Left lung (tissue), 10 donors: ENCODE results near the gene TMEM130. TPM values are rescaled to one million over a fixed set of nuclear protein-coding genes. Genes with fewer than 3 reads are reported as not detected.

ENCODE experiments used
- ATAC-seq: fragments of 200-7000 bp; cut with Tn5 transposase; one replicate; pipeline ENCODE4 v1.9.1; 2020; ENCODE audit warnings: moderate library complexity
- DNase-seq, 4 donors: peaks; one replicate each; pipeline ENCODE4 v3.0.0-alpha.2; 2013 to 2020
- H3K27ac ChIP-seq, 2 donors: fragments of 200-600 bp; sonication (generic) in 1 of 2; one replicate each; pipeline versions ENCODE4 v1.5.0 to v1.8.0; 2020 to 2021
- H3K27me3 ChIP-seq, 2 donors: fragments of 200-600 bp; sonication (generic) in 1 of 2; one replicate each; pipeline versions ENCODE4 v1.5.0 to v1.8.0; 2020 to 2021
- H3K36me3 ChIP-seq, 2 donors: fragments of 200-600 bp; sonication (generic) in 1 of 2; one replicate each; pipeline versions ENCODE4 v1.5.0 to v1.8.0; 2020 to 2021
- H3K4me1 ChIP-seq, 2 donors: fragments of 200-600 bp; one replicate each; pipeline ENCODE4 v1.8.0; 2021
- H3K4me3 ChIP-seq, 2 donors: fragments of 200-600 bp; sonication (generic) in 1 of 2; one replicate each; pipeline versions ENCODE4 v1.5.0 to v1.8.0; 2020 to 2021; ENCODE audit warnings: mild to moderate bottlenecking in 1 of 2
- H3K9me3 ChIP-seq, 2 donors: fragments of 200-600 bp; sonication (generic) in 1 of 2; one replicate each; pipeline versions ENCODE4 v1.5.0 to v1.8.0; 2020 to 2021
- CTCF ChIP-seq, 2 donors: fragments of 200-600 bp; sonication (generic) in 1 of 2; IDR thresholded peaks; one replicate each; pipeline versions ENCODE4 v1.5.0 to v1.8.0; 2021; ENCODE audit warnings: antibody characterized with exemption in 2 of 2
- intact Hi-C, 2 donors: fragments of 100-400 bp; cut with DNase I; formaldehyde crosslinking; loops; one replicate each; pipeline versions ENCODE4 v1.11.2 to v1.14.2; 2022
- polyA plus RNA-seq, 6 donors: library from polyadenylated mRNA; unstranded; fragments of 120-200 nt; gene quantifications; one replicate each; pipeline ENCODE4 v1.2.1, GENCODE V29; 2013; ENCODE audit not compliant: insufficient read length in 6 of 6
- total RNA-seq, 2 donors: library from RNA; stranded (reverse); fragmentation: NEBNext Ultra II Directional; extraction: Animal tissue kit (Norgen Biotek cat#: 25700); gene quantifications; one replicate each; pipeline ENCODE4 v1.2.1, GENCODE V29; 2021
- donor health status: DM: no; HTN: yes; CAD: no.
- donor health status: DM: no; HTN: no; CAD: no.

TMEM130 gene
- total and polyA plus RNA-seq, 8 donors = 0.17 to 1.5 (median 0.32) TPM

- H3K36me3 ChIP-seq = peaks cover 5 to 69% of the 10 kb centered on the region in 2 donors
- no peaks in the 10 kb centered on the region for H3K9me3 ChIP-seq
- H3K4me1 ChIP-seq = peaks cover 6 to 16% of the 10 kb centered on the region in 2 donors
- H3K27ac ChIP-seq = no peak overlapping the region
- H3K4me3 ChIP-seq = no peak overlapping the region
- no peak for TF ChIP-seq CTCF (IDR thresholded peaks at IDR 0.05)
- no peaks in the 10 kb centered on the region for H3K27me3 ChIP-seq
- DNase-seq (no peak), ATAC-seq (no peak)
- intact Hi-C loops = no loop called here
Measured at GRCh38 chr7:98884416-98884815, 14.6 kb upstream of the TMEM130 start.

- no peaks in the 10 kb centered on the region for H3K9me3 ChIP-seq
- TF ChIP-seq CTCF (IDR thresholded peaks at IDR 0.05) = no peak
- peaks cover 5 to 49% of the 10 kb centered on the region in 2 donors for H3K36me3 ChIP-seq
- ATAC-seq (no peak), DNase-seq (no peak)
- no peak overlapping the region for H3K27ac ChIP-seq
- no peaks in the 10 kb centered on the region for H3K27me3 ChIP-seq
- intact Hi-C loops = no loop called here
- H3K4me3 ChIP-seq = no peak overlapping the region
- H3K4me1 ChIP-seq = peaks cover 6 to 25% of the 10 kb centered on the region in 2 donors
Measured at GRCh38 chr7:98881561-98882315, 11.9 kb upstream of the TMEM130 start.

GRCh38 chr7:98880485-98880884 lies 10.7 kb upstream of the TMEM130 start:
- H3K36me3 ChIP-seq = peaks cover 5 to 45% of the 10 kb centered on the region in 2 donors
- H3K9me3 ChIP-seq = no peaks in the 10 kb centered on the region
- intact Hi-C loops = no loop called here
- no peak for DNase-seq
- no peak for TF ChIP-seq CTCF (IDR thresholded peaks at IDR 0.05)
- no peaks in the 10 kb centered on the region for H3K27me3 ChIP-seq
- no peak overlapping the region for H3K27ac ChIP-seq
- peaks cover 6 to 25% of the 10 kb centered on the region in 2 donors for H3K4me1 ChIP-seq
- no peak overlapping the region for H3K4me3 ChIP-seq
- no peak for ATAC-seq

- H3K27ac ChIP-seq = peak overlapping the region in 1 of 2 donors; percentile 91
- H3K36me3 ChIP-seq = peaks cover 5 to 41% of the 10 kb centered on the region in 2 donors
- no peak for DNase-seq
- no peaks in the 10 kb centered on the region for H3K9me3 ChIP-seq
- intact Hi-C loops = no loop called here
- H3K27me3 ChIP-seq = no peaks in the 10 kb centered on the region
- TF ChIP-seq CTCF (IDR thresholded peaks at IDR 0.05) = no peak
- peaks cover 6 to 25% of the 10 kb centered on the region in 2 donors for H3K4me1 ChIP-seq
- H3K4me3 ChIP-seq = peak overlapping the region; percentile 97
- no peak for ATAC-seq
Measured at GRCh38 chr7:98879979-98880315, 10.1 kb upstream of the TMEM130 start.

GRCh38 chr7:98879198-98879978 lies 9.6 kb upstream of the TMEM130 start:
- ATAC-seq = peak; percentile 59
- Histone ChIP-seq H3K27me3 (no peaks in the 10 kb centered on the region), H3K4me1 (peaks cover 6 to 25% of the 10 kb centered on the region in 2 donors), H3K4me3 (peak overlapping the region; percentile 97), H3K27ac (peak overlapping the region; percentile 87 to 91), H3K9me3 (no peaks in the 10 kb centered on the region), H3K36me3 (peaks cover 2 to 36% of the 10 kb centered on the region in 2 donors)
- intact Hi-C loops = no loop called here
- no peak for TF ChIP-seq CTCF (IDR thresholded peaks at IDR 0.05)
- no peak for DNase-seq
